Activated CD8-positive, alpha-beta memory T cell treated with anti-CD3 and anti-CD28 coated beads for 1 hour (primary cell): ENCODE measurements around the gene DDIT3.

Experiments used
- DNase-seq, 2 donors: peaks; one replicate each; pipeline ENCODE4 v3.0.0-alpha.2; 2020; ENCODE audit warnings: low read depth in 1 of 2; ENCODE audit errors: extremely low read depth in 1 of 2

Gene DDIT3

GRCh38 chr12:57547288-57548012 lies 27.1 kb upstream of the DDIT3 start:
- no peak for DNase-seq

GRCh38 chr12:57546438-57547287 lies 26.3 kb upstream of the DDIT3 start, which contains the start of gene DCTN2:
TSS of gene DCTN2 (minus strand) at chr12:57547192. CDS start at chr12:57547063, 129 bp downstream.
- DNase-seq = peak; percentile 78 to 85

GRCh38 chr12:57545809-57546437 lies 25.6 kb upstream of the DDIT3 start:
- no peak for DNase-seq

- DNase-seq = no peak
Measured at GRCh38 chr12:57543581-57543980, 23.3 kb upstream of the DDIT3 start.

- no peak for DNase-seq
Measured at GRCh38 chr12:57541717-57542116, 21.4 kb upstream of the DDIT3 start.

- DNase-seq = no peak
Measured at GRCh38 chr12:57541001-57541400, 20.7 kb upstream of the DDIT3 start.

GRCh38 chr12:57539134-57539768 lies 18.9 kb upstream of the DDIT3 start:
- no peak for DNase-seq

GRCh38 chr12:57536597-57536942 lies 16.3 kb upstream of the DDIT3 start:
- DNase-seq = no peak

GRCh38 chr12:57535764-57536596 lies 15.7 kb upstream of the DDIT3 start:
- DNase-seq = no peak

GRCh38 chr12:57534991-57535543 lies 14.8 kb upstream of the DDIT3 start:
- DNase-seq = no peak

- DNase-seq = no peak
Measured at GRCh38 chr12:57534250-57534649, 13.9 kb upstream of the DDIT3 start.

- DNase-seq = no peak
Measured at GRCh38 chr12:57533108-57533507, 12.8 kb upstream of the DDIT3 start.

- no peak for DNase-seq
Measured at GRCh38 chr12:57531836-57532235, 11.5 kb upstream of the DDIT3 start.

GRCh38 chr12:57530396-57531142 lies 10.3 kb upstream of the DDIT3 start:
- no peak for DNase-seq

- no peak for DNase-seq
Measured at GRCh38 chr12:57529831-57530230, 9.5 kb upstream of the DDIT3 start.

GRCh38 chr12:57528831-57529555 lies 8.7 kb upstream of the DDIT3 start:
- no peak for DNase-seq

GRCh38 chr12:57528176-57528575 lies 7.9 kb upstream of the DDIT3 start:
- DNase-seq = no peak

- no peak for DNase-seq
Measured at GRCh38 chr12:57527184-57527583, 6.9 kb upstream of the DDIT3 start.
